Measurements from ENCODE around the gene OR7G3.
A peak's percentile ranks its signal among the peaks of the same experiment; 100 is the strongest.

OR7G3 gene

GRCh38 chr19:9126900-9127405 lies at the start of gene OR7G3:
TSS of gene OR7G3 (minus strand) at chr19:9126950. CDS start at chr19:9126950, 0 bp downstream.
- no peak for DNase-seq (ENCODE audit: low read depth)

- no peak for DNase-seq (ENCODE audit: low read depth)
Observed at GRCh38 chr19:9175326-9175725, 48.6 kb upstream of the OR7G3 start.

GRCh38 chr19:9171393-9171991 lies 44.7 kb upstream of the OR7G3 start:
- DNase-seq (ENCODE audit: low read depth): no peak

DNA sequence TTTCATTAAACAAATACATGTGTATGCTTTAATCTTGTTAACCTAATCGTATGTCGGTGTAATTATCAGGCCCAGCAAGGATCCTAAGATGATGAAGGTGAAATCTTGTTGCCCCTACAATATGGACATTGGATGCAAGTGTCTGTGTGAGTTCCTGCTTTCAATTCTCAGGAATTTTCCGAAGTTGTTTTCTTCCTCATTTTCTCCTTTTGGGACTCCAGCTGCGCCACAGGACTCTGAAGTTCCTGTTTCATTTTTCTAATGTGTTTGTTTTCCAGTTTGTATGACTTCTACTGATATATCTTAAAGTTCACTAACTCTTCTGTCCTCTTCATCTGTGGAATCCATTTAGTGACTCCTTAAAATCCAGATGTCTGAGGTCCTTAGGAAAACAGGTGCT lies 40.1 kb upstream of the OR7G3 start:
- DNase-seq (ENCODE audit: low read depth): no peak

- no peak for DNase-seq (ENCODE audit: low read depth)
Observed at GRCh38 chr19:9165261-9165660, 38.5 kb upstream of the OR7G3 start.

DNA sequence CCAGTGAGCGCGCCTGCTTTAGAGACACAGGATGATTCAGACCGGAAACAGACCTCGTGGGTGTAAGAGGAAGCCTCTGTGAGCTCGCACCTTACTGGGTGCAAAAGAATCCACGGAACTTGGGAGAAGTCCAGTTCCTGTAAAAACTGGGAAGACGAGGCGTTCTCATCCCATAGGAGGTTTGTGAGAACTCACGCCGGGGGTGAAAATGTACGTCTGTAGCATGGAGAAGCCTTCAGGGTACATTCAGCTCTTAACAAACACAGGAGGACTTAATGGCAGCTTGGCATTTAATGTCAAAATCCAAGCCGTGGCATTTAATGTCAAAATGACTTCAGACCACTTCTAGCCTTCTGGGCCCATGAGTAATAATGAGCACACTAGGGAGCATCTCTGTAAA lies 34.7 kb upstream of the OR7G3 start:
- DNase-seq (ENCODE audit: low read depth): no peak

DNA sequence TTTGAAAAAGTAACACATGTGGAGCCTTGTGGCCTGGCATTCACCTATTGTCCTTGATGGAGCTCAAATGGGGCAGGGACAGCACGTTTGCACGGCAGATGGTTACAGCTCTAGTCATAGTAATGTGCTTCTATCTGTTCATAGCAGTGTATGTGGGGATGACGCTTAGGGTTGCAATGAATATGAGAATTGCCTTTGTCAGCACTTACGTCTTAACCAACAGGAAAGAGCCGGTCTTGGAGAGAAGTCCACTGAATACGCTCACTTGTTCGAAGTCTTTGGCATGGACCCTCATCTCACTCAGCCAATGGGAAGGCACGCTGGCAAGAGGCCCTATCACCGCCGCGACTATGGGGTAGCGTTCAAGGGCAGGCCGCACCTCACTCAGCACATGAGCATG lies 33.1 kb upstream of the OR7G3 start:
- DNase-seq (ENCODE audit: low read depth): no peak

DNA sequence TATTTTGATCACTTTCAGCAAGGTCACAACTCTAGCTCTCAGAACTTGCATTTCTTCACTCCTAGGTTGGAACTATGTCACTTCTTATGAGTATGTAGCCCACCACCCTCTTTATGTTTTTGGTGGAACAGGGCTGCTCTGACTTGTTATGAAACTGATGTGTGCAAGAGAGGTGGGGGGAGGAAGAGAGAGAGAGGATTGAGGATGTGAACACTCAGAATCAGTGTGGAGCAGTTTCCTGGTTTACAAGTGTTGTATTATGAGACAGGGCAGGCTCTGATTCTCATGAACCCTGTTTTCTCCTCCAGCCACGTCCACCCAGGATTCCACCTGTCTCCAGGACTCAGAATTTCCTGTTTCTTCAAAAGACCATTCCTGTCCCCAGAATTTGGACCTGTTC lies 29.6 kb upstream of the OR7G3 start:
- DNase-seq (ENCODE audit: low read depth): no peak

- DNase-seq (ENCODE audit: low read depth): no peak
Observed at GRCh38 chr19:9155591-9155990, 28.8 kb upstream of the OR7G3 start.

- no peak for DNase-seq (ENCODE audit: low read depth)
Observed at GRCh38 chr19:9151367-9151766, 24.6 kb upstream of the OR7G3 start.

- DNase-seq (ENCODE audit: low read depth): no peak
Observed at GRCh38 chr19:9150650-9151049, 23.9 kb upstream of the OR7G3 start.

- DNase-seq (ENCODE audit: low read depth): no peak
Observed at GRCh38 chr19:9149997-9150396, 23.2 kb upstream of the OR7G3 start.

- DNase-seq (ENCODE audit: low read depth): no peak
Observed at GRCh38 chr19:9148697-9149096, 21.9 kb upstream of the OR7G3 start.

DNA sequence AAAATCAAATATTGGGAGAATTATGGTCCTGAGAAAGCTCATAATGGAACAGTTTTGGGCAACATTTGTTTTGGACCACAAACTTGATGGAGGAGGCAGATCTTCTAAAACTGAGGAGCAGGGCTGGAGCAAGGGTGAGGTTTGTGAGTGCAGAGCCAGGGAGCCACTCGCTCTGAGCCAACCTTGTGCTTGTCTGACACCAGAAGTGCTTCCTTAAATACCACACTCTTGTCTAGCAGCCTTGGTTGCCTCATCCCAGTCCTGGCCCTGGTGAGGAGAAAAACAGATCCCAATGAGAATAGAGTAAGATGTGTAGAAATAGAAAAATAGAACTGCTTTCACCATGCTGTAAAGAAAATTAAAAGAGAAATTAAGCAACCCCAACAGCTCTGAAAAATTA lies 20.1 kb upstream of the OR7G3 start:
- no peak for DNase-seq (ENCODE audit: low read depth)

DNA sequence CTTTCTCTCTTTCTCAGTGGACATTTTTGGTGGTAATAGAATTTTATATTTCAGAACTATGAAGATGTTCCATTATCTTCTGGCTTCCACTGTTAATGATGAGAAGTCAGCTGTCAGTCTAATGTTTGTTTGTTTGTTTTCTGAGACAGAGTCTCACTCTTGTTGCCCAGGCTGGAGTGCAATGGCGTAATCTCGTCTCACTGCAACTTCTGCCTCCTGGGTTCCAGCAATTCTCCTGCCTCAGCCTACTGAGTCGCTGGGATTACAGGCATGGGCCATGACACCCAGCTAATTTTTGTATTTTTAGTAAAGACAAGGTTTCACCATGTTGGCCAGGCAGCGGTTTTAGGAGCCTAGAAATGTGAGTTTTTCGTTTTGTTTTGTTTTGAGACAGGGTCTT lies 18.2 kb upstream of the OR7G3 start:
- DNase-seq (ENCODE audit: low read depth): no peak

- DNase-seq (ENCODE audit: low read depth): peak; percentile 63
Observed at GRCh38 chr19:9140159-9140874, 13.6 kb upstream of the OR7G3 start, which contains the start of gene ZNF317. TSS of gene ZNF317 (plus strand) at chr19:9140397. CDS start at chr19:9156017, 15,620 bp downstream.

DNA sequence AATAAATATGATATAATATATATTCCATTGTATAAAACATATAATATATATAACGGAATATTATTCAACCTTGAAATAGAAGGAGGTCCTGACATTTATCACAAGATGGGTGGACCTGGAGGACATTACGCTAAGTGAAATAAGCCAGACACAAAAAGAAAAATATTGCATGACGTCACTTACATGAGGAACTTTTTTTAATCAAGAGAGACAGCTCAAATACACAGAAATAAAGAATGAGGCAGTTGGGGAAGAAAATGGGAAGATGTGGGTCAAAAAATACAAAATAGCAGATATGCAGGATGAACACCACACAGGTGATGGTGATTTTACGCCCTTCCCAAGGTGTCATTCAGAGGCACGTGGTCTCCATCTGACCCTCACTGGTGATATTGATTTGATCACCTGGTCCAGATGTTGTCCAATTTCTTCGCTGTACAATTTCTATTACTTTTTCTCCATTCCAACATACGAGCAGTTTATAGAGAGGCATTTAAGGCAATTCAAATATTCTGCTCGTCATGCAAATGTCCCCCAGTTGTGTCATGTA lies 12.9 kb upstream of the OR7G3 start:
- no peak for DNase-seq (ENCODE audit: low read depth)

- DNase-seq (ENCODE audit: low read depth): no peak
Observed at GRCh38 chr19:9132422-9132821, 5.7 kb upstream of the OR7G3 start.

DNA sequence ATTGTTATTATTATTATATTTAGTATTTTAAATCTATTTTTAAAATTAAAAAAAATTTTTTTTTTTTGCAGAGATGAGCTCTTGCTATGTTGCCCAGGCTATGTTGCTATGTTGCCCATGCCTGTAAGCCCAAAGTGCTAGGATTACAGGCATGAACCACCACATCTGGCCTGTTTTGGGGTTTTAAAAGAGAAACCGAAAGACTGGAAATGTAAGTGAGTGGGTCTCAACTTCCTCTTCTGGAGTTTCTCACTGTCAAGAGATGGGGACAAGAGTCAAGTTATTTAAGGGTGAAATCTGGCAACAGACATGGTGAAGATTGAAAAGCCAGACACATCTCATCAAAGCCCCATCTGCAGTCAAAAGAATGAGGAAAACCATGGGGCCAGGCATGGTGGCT lies 4.2 kb upstream of the OR7G3 start:
- DNase-seq (ENCODE audit: low read depth): no peak

DNA sequence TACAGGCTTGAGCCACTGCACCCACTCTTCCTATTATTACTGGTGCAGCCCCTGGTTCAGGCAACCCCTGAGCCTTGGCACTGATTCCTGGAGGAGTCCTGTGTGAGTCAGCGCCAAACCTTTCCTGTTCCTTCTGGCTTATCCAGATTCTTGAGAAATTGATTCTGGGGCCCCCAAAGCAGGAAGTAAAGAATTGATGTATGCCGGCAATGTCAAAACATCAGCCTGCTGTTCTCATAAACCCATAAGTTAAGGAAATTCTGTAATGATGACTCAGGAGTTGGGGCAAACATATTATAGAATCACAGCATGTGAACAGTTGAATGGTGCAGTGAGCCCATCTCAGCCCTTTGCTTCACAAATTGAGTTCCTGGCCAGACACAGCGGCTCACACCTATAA lies 1.4 kb upstream of the OR7G3 start:
- peak; percentile 90 for DNase-seq (ENCODE audit: low read depth)

- DNase-seq (ENCODE audit: low read depth): no peak
Observed at GRCh38 chr19:9116547-9116946, 10.2 kb downstream of the OR7G3 start.

GRCh38 chr19:9115307-9115813 lies 11.4 kb downstream of the OR7G3 start, which contains the start of gene OR7G1:
TSS of gene OR7G1 (minus strand) at chr19:9115763. CDS start at chr19:9115763, 0 bp downstream.
- no peak for DNase-seq (ENCODE audit: low read depth)

DNA sequence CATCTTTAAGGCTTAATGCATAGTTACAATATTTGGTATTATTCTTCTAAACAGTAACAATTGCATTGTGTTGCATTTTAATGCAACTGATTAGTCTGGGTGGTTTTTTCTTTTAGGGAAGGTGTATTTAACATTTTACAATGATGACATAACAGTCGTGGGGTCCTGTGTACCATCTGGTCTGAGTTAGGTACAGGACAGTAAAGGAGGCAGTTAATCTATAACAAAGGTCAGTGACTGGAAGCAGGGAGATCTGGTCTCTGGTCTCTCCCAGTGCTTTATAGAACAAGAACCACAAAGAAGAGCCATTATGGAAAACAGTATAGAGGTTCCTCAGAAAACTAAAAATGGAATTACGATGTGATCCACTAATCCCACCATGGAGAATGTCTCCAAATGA lies 16.8 kb downstream of the OR7G3 start:
- DNase-seq (ENCODE audit: low read depth): no peak
